IPS-20b (cell line): ENCODE results near the gene LCE3A.
"Not testable (repeated sequence)": the region's sequence is repeated elsewhere in the genome, so short reads cannot be mapped to it uniquely, and the experiment has no call there.

Experiments
- H3K27ac ChIP-seq: one replicate; pipeline ENCODE4 v1.5.1; 2013; ENCODE audit warnings: low read length
- H3K27me3 ChIP-seq: 2 replicates; pipeline ENCODE4 v1.6.1; 2013; ENCODE audit warnings: mild to moderate bottlenecking, low read length, inconsistent platforms; ENCODE audit not compliant: insufficient read depth
- H3K36me3 ChIP-seq: 2 replicates; pipeline ENCODE4 v1.6.1; 2013; ENCODE audit warnings: low read depth, mild to moderate bottlenecking, inconsistent platforms, low read length, moderate library complexity; ENCODE audit not compliant: insufficient read depth
- H3K4me1 ChIP-seq: 2 replicates; pipeline ENCODE4 v1.6.1; 2013; ENCODE audit warnings: mild to moderate bottlenecking, control low read depth, inconsistent platforms, low read length, moderate library complexity; ENCODE audit not compliant: insufficient read depth
- H3K4me3 ChIP-seq: 2 replicates; pipeline ENCODE4 v1.5.1; 2013; ENCODE audit warnings: mild to moderate bottlenecking, low read length, inconsistent platforms
- H3K9ac ChIP-seq: 2 replicates; pipeline ENCODE4 v1.6.1; 2013; ENCODE audit warnings: low read depth, mild to moderate bottlenecking, inconsistent platforms, low read length, moderate library complexity
- H3K9me3 ChIP-seq: 2 replicates; pipeline ENCODE4 v1.6.1; 2013; ENCODE audit warnings: mild to moderate bottlenecking, low read depth, low read length, inconsistent platforms; ENCODE audit not compliant: insufficient read depth

The LCE3A gene

GRCh38 chr1:152622803-152623202, at the start of gene LCE3A:
LCE3A (minus strand) TSS chr1:152623103; CDS start chr1:152623103, 0 bp downstream.
- Histone ChIP-seq H3K27ac (no peak within 1 kb of the TSS), H3K9me3 (peaks cover 85% of the 10 kb centered on the region), H3K9ac (no peak within 1 kb of the TSS), H3K4me1 (no peaks in the 10 kb centered on the region), H3K4me3 (no peak within 1 kb of the TSS), H3K36me3 (no peaks in the 10 kb centered on the region), H3K27me3 (peaks cover 10% of the 10 kb centered on the region)

GRCh38 chr1:152667648-152668047, 44.7 kb upstream of the LCE3A start:
- Histone ChIP-seq H3K9ac (no peak overlapping the region), H3K27ac (no peak overlapping the region), H3K4me1 (no peaks in the 10 kb centered on the region), H3K4me3 (no peak overlapping the region), H3K9me3 (peaks cover 53% of the 10 kb centered on the region), H3K27me3 (no peaks in the 10 kb centered on the region), H3K36me3 (no peaks in the 10 kb centered on the region)

GRCh38 chr1:152666171-152666570, 43.3 kb upstream of the LCE3A start:
- not testable (repeated sequence) for H3K4me3 ChIP-seq, H3K36me3 ChIP-seq, H3K27ac ChIP-seq, H3K4me1 ChIP-seq, H3K27me3 ChIP-seq, H3K9ac ChIP-seq
- peaks cover 54% of the 10 kb centered on the region for H3K9me3 ChIP-seq

GRCh38 chr1:152663098-152663497, 40.2 kb upstream of the LCE3A start, which contains the start of gene LCE2D:
LCE2D (plus strand) TSS chr1:152663380; CDS start chr1:152664106, 726 bp downstream.
- H3K36me3 ChIP-seq, result no peaks in the 10 kb centered on the region
- no peak within 1 kb of the TSS for H3K4me3 ChIP-seq
- no peak within 1 kb of the TSS for H3K9ac ChIP-seq
- H3K4me1 ChIP-seq, result no peaks in the 10 kb centered on the region
- H3K9me3 ChIP-seq, result peaks cover 46% of the 10 kb centered on the region
- H3K27ac ChIP-seq, result no peak within 1 kb of the TSS
- no peaks in the 10 kb centered on the region for H3K27me3 ChIP-seq

GRCh38 chr1:152658649-152659048, 35.7 kb upstream of the LCE3A start:
- Histone ChIP-seq H3K27ac (no peak overlapping the region), H3K27me3 (no peaks in the 10 kb centered on the region), H3K4me1 (no peaks in the 10 kb centered on the region), H3K9ac (no peak overlapping the region), H3K9me3 (peaks cover 40% of the 10 kb centered on the region), H3K4me3 (no peak overlapping the region), H3K36me3 (no peaks in the 10 kb centered on the region)

GRCh38 chr1:152657677-152658076, 34.8 kb upstream of the LCE3A start:
- H3K9ac ChIP-seq, result no peak overlapping the region
- no peaks in the 10 kb centered on the region for H3K36me3 ChIP-seq
- peaks cover 34% of the 10 kb centered on the region for H3K9me3 ChIP-seq
- no peak overlapping the region for H3K27ac ChIP-seq
- H3K27me3 ChIP-seq, result no peaks in the 10 kb centered on the region
- H3K4me1 ChIP-seq, result no peaks in the 10 kb centered on the region
- no peak overlapping the region for H3K4me3 ChIP-seq

- Histone ChIP-seq H3K27ac (no peak overlapping the region), H3K9me3 (peaks cover 36% of the 10 kb centered on the region), H3K36me3 (no peaks in the 10 kb centered on the region), H3K9ac (no peak overlapping the region), H3K4me1 (no peaks in the 10 kb centered on the region), H3K27me3 (no peaks in the 10 kb centered on the region), H3K4me3 (no peak overlapping the region)
Measured at GRCh38 chr1:152656459-152656858, 33.6 kb upstream of the LCE3A start.

- no peaks in the 10 kb centered on the region for H3K27me3 ChIP-seq
- H3K27ac ChIP-seq, result no peak overlapping the region
- no peaks in the 10 kb centered on the region for H3K36me3 ChIP-seq
- H3K4me1 ChIP-seq, result no peaks in the 10 kb centered on the region
- H3K9me3 ChIP-seq, result peaks cover 30% of the 10 kb centered on the region
- H3K9ac ChIP-seq, result no peak overlapping the region
- no peak overlapping the region for H3K4me3 ChIP-seq
Measured at GRCh38 chr1:152654110-152654509, 31.2 kb upstream of the LCE3A start.

GRCh38 chr1:152646656-152647055, 23.8 kb upstream of the LCE3A start:
- peaks cover 64% of the 10 kb centered on the region for H3K9me3 ChIP-seq
- H3K9ac ChIP-seq, result no peak overlapping the region
- H3K4me3 ChIP-seq, result no peak overlapping the region
- no peaks in the 10 kb centered on the region for H3K36me3 ChIP-seq
- H3K27ac ChIP-seq, result no peak overlapping the region
- H3K4me1 ChIP-seq, result no peaks in the 10 kb centered on the region
- no peaks in the 10 kb centered on the region for H3K27me3 ChIP-seq

GRCh38 chr1:152645146-152645545, 22.2 kb upstream of the LCE3A start:
- Histone ChIP-seq H3K27ac (no peak overlapping the region), H3K9ac (no peak overlapping the region), H3K27me3 (no peaks in the 10 kb centered on the region), H3K36me3 (no peaks in the 10 kb centered on the region), H3K9me3 (peaks cover 62% of the 10 kb centered on the region), H3K4me1 (no peaks in the 10 kb centered on the region), H3K4me3 (no peak overlapping the region)

- Histone ChIP-seq H3K4me1 (no peaks in the 10 kb centered on the region), H3K9me3 (peaks cover 63% of the 10 kb centered on the region), H3K27me3 (no peaks in the 10 kb centered on the region), H3K9ac (no peak overlapping the region), H3K36me3 (no peaks in the 10 kb centered on the region), H3K27ac (no peak overlapping the region), H3K4me3 (no peak overlapping the region)
Measured at GRCh38 chr1:152643945-152644344, 21.0 kb upstream of the LCE3A start.

GRCh38 chr1:152640351-152640750, 17.4 kb upstream of the LCE3A start:
- no peaks in the 10 kb centered on the region for H3K4me1 ChIP-seq
- H3K9ac ChIP-seq, result no peak overlapping the region
- no peaks in the 10 kb centered on the region for H3K36me3 ChIP-seq
- H3K9me3 ChIP-seq, result peaks cover 64% of the 10 kb centered on the region
- H3K4me3 ChIP-seq, result no peak overlapping the region
- H3K27me3 ChIP-seq, result no peaks in the 10 kb centered on the region
- H3K27ac ChIP-seq, result no peak overlapping the region

- Histone ChIP-seq H3K9me3 (peaks cover 77% of the 10 kb centered on the region), H3K4me1 (no peaks in the 10 kb centered on the region), H3K9ac (no peak overlapping the region), H3K36me3 (no peaks in the 10 kb centered on the region), H3K27me3 (no peaks in the 10 kb centered on the region), H3K4me3 (no peak overlapping the region), H3K27ac (no peak overlapping the region)
Measured at GRCh38 chr1:152630596-152630995, 7.7 kb upstream of the LCE3A start.
